ENCODE data around the gene SCAPER. TPM values are rescaled to one million over a fixed set of nuclear protein-coding genes. Genes with fewer than 3 reads are reported as not detected.

The SCAPER gene
- total and polyA plus RNA-seq, 10 of the 15 experiments (the other 5 are each of a cell fraction or from before 2014, with no cell fraction given), result 1.0 to 7.7 (median 3.9) TPM

DNA sequence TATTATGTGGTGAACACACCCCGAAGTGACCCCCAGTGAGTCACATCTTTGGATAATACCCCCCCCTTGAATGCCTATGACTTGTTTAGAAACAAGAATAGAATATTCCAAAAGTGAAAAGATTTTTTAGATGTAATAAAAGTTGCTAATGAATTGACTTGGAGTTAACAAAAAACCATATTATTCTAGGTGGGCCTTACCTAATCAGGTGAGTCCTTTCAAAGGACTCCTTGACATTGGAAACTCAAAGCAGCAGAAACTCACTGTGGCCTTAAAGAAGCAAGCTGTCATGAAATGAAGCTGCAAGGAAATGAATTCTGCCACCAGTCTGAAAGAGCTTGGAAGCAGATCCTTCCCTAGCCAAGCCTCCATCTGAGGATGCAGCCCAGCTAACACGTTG, 579.4 kb downstream of the SCAPER start:
- no peak for DNase-seq (ENCODE audit: low read depth, low spot score)
- in situ Hi-C loops (cut with MboI), result no loop called here
- Histone ChIP-seq H3K79me2 (ENCODE audit: control insufficient read depth, insufficient read depth, low read length) (no peaks in the 10 kb centered on the region), H3K27me3 (replicated peaks in 1 of 2; ENCODE audit: control insufficient read depth in 2 of 2, insufficient read depth in 2 of 2, low read length in 1 of 2) (peaks cover 0 to 4% of the 10 kb centered on the region in 2 experiments; a peak in 2 of 4 replicates), H3K27ac (ENCODE audit: control insufficient read depth, insufficient read depth) (no peak overlapping the region), H4K20me1 (ENCODE audit: control insufficient read depth, insufficient read depth) (no peaks in the 10 kb centered on the region), H3K4me1 (ENCODE audit: control insufficient read depth, insufficient read depth, low read length) (no peaks in the 10 kb centered on the region), H3K36me3 (ENCODE audit: control insufficient read depth in 2 of 2, insufficient read depth in 2 of 2, low read length in 1 of 2) (no peaks in the 10 kb centered on the region), H3K9me3 (replicated peaks; ENCODE audit: control insufficient read depth, insufficient read depth, low read length) (no peaks in the 10 kb centered on the region), H3K9ac (ENCODE audit: control insufficient read depth, insufficient read depth, low read length) (no peak overlapping the region), H3K4me3 (no peak overlapping the region), H3K4me2 (ENCODE audit: control insufficient read depth, insufficient read depth) (no peak overlapping the region), H2AFZ (ENCODE audit: control insufficient read depth, low read depth, low read length) (no peak overlapping the region)
- BruUV-seq (replicated peaks), result no TSS peak
- no peak for FAIRE-seq
- ATAC-seq, result no peak
- ChIA-PET RAD21 (ENCODE audit: unreplicated experiment) (no interaction called here), POLR2A (no interaction called here), CTCF (interaction anchor here (1.3 to 1.6 kb wide), 2 partner anchors 9 to 91 kb away, joined by 3 to 4 read pairs; no protein-coding TSS in a partner anchor), SMC1A (ENCODE audit: uncharacterized antibody, unreplicated experiment) (no interaction called here)
- TF ChIP-seq SUPT20H (IDR thresholded peaks at IDR 0.05; ENCODE audit: borderline replicate concordance, control insufficient read depth, low read depth, low read length) (no peak), CREB1 (IDR thresholded peaks at IDR 0.05; ENCODE audit: low read depth) (no peak), POU2F2 (IDR thresholded peaks at IDR 0.05; ENCODE audit: borderline replicate concordance, low read depth, low read length) (no peak), RAD51 (IDR thresholded peaks at IDR 0.05) (no peak), NFYB (IDR thresholded peaks at IDR 0.05; ENCODE audit: insufficient read depth, low read depth, low read length) (no peak), HDAC6 (IDR thresholded peaks at IDR 0.05; ENCODE audit: unreplicated experiment) (no peak), JUND (IDR thresholded peaks at IDR 0.05; ENCODE audit: low read depth, low read length) (no peak), SRF (IDR thresholded peaks at IDR 0.05; ENCODE audit: low read depth in 2 of 2, low read length in 2 of 2) (no peak)
- TF ChIP-seq, protein P1, sequence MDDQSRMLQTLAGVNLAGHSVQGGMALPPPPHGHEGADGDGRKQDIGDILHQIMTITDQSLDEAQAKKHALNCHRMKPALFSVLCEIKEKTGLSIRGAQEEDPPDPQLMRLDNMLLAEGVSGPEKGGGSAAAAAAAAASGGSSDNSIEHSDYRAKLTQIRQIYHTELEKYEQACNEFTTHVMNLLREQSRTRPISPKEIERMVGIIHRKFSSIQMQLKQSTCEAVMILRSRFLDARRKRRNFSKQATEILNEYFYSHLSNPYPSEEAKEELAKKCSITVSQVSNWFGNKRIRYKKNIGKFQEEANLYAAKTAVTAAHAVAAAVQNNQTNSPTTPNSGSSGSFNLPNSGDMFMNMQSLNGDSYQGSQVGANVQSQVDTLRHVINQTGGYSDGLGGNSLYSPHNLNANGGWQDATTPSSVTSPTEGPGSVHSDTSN (IDR thresholded peaks at IDR 0.05; ENCODE audit: insufficient replicate concordance, low read depth, low read length), result no peak
- TF ChIP-seq, protein P2, sequence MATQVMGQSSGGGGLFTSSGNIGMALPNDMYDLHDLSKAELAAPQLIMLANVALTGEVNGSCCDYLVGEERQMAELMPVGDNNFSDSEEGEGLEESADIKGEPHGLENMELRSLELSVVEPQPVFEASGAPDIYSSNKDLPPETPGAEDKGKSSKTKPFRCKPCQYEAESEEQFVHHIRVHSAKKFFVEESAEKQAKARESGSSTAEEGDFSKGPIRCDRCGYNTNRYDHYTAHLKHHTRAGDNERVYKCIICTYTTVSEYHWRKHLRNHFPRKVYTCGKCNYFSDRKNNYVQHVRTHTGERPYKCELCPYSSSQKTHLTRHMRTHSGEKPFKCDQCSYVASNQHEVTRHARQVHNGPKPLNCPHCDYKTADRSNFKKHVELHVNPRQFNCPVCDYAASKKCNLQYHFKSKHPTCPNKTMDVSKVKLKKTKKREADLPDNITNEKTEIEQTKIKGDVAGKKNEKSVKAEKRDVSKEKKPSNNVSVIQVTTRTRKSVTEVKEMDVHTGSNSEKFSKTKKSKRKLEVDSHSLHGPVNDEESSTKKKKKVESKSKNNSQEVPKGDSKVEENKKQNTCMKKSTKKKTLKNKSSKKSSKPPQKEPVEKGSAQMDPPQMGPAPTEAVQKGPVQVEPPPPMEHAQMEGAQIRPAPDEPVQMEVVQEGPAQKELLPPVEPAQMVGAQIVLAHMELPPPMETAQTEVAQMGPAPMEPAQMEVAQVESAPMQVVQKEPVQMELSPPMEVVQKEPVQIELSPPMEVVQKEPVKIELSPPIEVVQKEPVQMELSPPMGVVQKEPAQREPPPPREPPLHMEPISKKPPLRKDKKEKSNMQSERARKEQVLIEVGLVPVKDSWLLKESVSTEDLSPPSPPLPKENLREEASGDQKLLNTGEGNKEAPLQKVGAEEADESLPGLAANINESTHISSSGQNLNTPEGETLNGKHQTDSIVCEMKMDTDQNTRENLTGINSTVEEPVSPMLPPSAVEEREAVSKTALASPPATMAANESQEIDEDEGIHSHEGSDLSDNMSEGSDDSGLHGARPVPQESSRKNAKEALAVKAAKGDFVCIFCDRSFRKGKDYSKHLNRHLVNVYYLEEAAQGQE (IDR thresholded peaks at IDR 0.05; ENCODE audit: low read depth, low read length), result no peak
- TF ChIP-seq, protein P3, sequence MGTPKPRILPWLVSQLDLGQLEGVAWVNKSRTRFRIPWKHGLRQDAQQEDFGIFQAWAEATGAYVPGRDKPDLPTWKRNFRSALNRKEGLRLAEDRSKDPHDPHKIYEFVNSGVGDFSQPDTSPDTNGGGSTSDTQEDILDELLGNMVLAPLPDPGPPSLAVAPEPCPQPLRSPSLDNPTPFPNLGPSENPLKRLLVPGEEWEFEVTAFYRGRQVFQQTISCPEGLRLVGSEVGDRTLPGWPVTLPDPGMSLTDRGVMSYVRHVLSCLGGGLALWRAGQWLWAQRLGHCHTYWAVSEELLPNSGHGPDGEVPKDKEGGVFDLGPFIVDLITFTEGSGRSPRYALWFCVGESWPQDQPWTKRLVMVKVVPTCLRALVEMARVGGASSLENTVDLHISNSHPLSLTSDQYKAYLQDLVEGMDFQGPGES (IDR thresholded peaks at IDR 0.05), result no peak
- TF ChIP-seq, protein P4, sequence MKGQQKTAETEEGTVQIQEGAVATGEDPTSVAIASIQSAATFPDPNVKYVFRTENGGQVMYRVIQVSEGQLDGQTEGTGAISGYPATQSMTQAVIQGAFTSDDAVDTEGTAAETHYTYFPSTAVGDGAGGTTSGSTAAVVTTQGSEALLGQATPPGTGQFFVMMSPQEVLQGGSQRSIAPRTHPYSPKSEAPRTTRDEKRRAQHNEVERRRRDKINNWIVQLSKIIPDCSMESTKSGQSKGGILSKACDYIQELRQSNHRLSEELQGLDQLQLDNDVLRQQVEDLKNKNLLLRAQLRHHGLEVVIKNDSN (IDR thresholded peaks at IDR 0.05; ENCODE audit: borderline replicate concordance, extremely low read length, insufficient read depth, low read depth, low read length), result no peak
- TF ChIP-seq, protein P5, sequence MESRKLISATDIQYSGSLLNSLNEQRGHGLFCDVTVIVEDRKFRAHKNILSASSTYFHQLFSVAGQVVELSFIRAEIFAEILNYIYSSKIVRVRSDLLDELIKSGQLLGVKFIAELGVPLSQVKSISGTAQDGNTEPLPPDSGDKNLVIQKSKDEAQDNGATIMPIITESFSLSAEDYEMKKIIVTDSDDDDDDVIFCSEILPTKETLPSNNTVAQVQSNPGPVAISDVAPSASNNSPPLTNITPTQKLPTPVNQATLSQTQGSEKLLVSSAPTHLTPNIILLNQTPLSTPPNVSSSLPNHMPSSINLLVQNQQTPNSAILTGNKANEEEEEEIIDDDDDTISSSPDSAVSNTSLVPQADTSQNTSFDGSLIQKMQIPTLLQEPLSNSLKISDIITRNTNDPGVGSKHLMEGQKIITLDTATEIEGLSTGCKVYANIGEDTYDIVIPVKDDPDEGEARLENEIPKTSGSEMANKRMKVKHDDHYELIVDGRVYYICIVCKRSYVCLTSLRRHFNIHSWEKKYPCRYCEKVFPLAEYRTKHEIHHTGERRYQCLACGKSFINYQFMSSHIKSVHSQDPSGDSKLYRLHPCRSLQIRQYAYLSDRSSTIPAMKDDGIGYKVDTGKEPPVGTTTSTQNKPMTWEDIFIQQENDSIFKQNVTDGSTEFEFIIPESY (IDR thresholded peaks at IDR 0.05), result no peak
- 35% methylated on average over 2 of the region's 2 CpGs for WGBS (ENCODE audit: insufficient coverage, insufficient replicate concordance, low lambda C conversion rate, missing lambda C conversion rate)
- intact Hi-C loops (cut with micrococcal nuclease; ENCODE audit: unreplicated experiment), result no loop called here

Measured in GM12878 (cell line).